Mesenchymal stem cell (in vitro differentiated cells and primary cell): Measurements from ENCODE around the gene ZBTB38.

Experiments used
- DNase-seq: peaks from one replicate; pipeline ENCODE4 v3.0.0-alpha.2; 2013
- H2AFZ ChIP-seq: one replicate; pipeline ENCODE4 v1.6.1; 2013; ENCODE audit warnings: low read depth, mild to moderate bottlenecking, control low read depth, inconsistent platforms, low read length, moderate library complexity
- H2AK5ac ChIP-seq: 2 replicates; pipeline ENCODE4 v1.6.1; 2013; ENCODE audit warnings: low read length, moderate library complexity, mild to moderate bottlenecking, inconsistent platforms; ENCODE audit not compliant: severe bottlenecking
- H2BK120ac ChIP-seq: one replicate; pipeline ENCODE4 v1.6.1; 2013; ENCODE audit warnings: low read depth, mild to moderate bottlenecking, inconsistent platforms, low read length, moderate library complexity
- H2BK12ac ChIP-seq, 2 experiments: one replicate each; pipeline ENCODE4 v1.6.1; 2013; ENCODE audit warnings: inconsistent platforms in 2 of 2, low read length in 2 of 2, mild to moderate bottlenecking in 2 of 2, moderate library complexity in 2 of 2, control low read depth in 1 of 2
- H2BK15ac ChIP-seq: one replicate; pipeline ENCODE4 v1.6.1; 2013; ENCODE audit warnings: mild to moderate bottlenecking, low read depth, inconsistent platforms; ENCODE audit not compliant: poor library complexity, severe bottlenecking
- H2BK5ac ChIP-seq: 2 replicates; pipeline ENCODE4 v1.6.1; 2013; ENCODE audit warnings: low read depth, mild to moderate bottlenecking, low read length, control low read depth, inconsistent platforms; ENCODE audit not compliant: poor library complexity, severe bottlenecking
- H3K14ac ChIP-seq, 2 experiments: one replicate each; pipeline ENCODE4 v1.6.1; 2013; ENCODE audit warnings: inconsistent platforms in 2 of 2, low read length in 2 of 2, control low read depth in 1 of 2, mild to moderate bottlenecking in 1 of 2, moderate library complexity in 1 of 2
- H3K18ac ChIP-seq, 2 experiments: one replicate each; pipeline ENCODE4 v1.6.1; 2013; ENCODE audit warnings: inconsistent platforms in 2 of 2, low read length in 2 of 2, control low read depth in 1 of 2, low read depth in 1 of 2, mild to moderate bottlenecking in 1 of 2
- H3K23ac ChIP-seq, 2 experiments: one replicate each; pipeline ENCODE4 v1.6.1; 2013; ENCODE audit warnings: inconsistent platforms in 2 of 2, low read length in 2 of 2, mild to moderate bottlenecking in 2 of 2, moderate library complexity in 2 of 2, control low read depth in 1 of 2
- H3K27ac ChIP-seq: 2 replicates; pipeline ENCODE4 v1.5.1; 2013; ENCODE audit warnings: mild to moderate bottlenecking, moderate library complexity, low read length, control low read depth, inconsistent platforms; ENCODE audit not compliant: poor library complexity, severe bottlenecking
- H3K27me3 ChIP-seq, 2 experiments: 2 replicates each; pipeline versions ENCODE4 v1.6.1 to v1.7.0; 2013; ENCODE audit warnings: low read length in 2 of 2, mild to moderate bottlenecking in 2 of 2, moderate library complexity in 2 of 2, control low read depth in 1 of 2, inconsistent platforms in 1 of 2; ENCODE audit not compliant: control insufficient read depth in 1 of 2, insufficient read depth in 1 of 2
- H3K36me3 ChIP-seq, 2 experiments: 2 replicates each; pipeline versions ENCODE4 v1.6.1 to v1.7.0; 2013; ENCODE audit warnings: low read length in 2 of 2, control low read depth in 1 of 2, inconsistent platforms in 1 of 2, low read depth in 1 of 2, mild to moderate bottlenecking in 1 of 2; ENCODE audit not compliant: insufficient read depth in 2 of 2, control insufficient read depth in 1 of 2
- H3K4ac ChIP-seq, 2 experiments: one replicate each; pipeline ENCODE4 v1.6.1; 2013; ENCODE audit warnings: inconsistent platforms in 2 of 2, low read length in 2 of 2, mild to moderate bottlenecking in 2 of 2, moderate library complexity in 2 of 2, control low read depth in 1 of 2, low read depth in 1 of 2
- H3K4me1 ChIP-seq: 2 replicates; pipeline ENCODE4 v1.6.1; 2013; ENCODE audit warnings: low read depth, low read length, control low read depth; ENCODE audit not compliant: control insufficient read depth, insufficient read depth
- H3K4me2 ChIP-seq: 2 replicates; pipeline ENCODE4 v1.6.1; 2013; ENCODE audit warnings: low read length, mild to moderate bottlenecking, inconsistent platforms; ENCODE audit not compliant: poor library complexity, severe bottlenecking
- H3K4me3 ChIP-seq, 2 experiments: 2 replicates each; pipeline versions ENCODE4 v1.5.1 to v1.7.0; 2013; ENCODE audit warnings: low read length in 2 of 2, mild to moderate bottlenecking in 2 of 2, control low read depth in 1 of 2, low read depth in 1 of 2; ENCODE audit not compliant: insufficient read depth in 1 of 2
- H3K79me1 ChIP-seq: replicated peaks from 2 replicates; pipeline ENCODE4 v1.6.1; 2013; ENCODE audit warnings: mild to moderate bottlenecking, control low read depth, low read length, inconsistent platforms; ENCODE audit not compliant: poor library complexity, severe bottlenecking
- H3K9ac ChIP-seq: 2 replicates; pipeline ENCODE4 v1.7.0; 2013; ENCODE audit warnings: mild to moderate bottlenecking, low read length, moderate library complexity
- H3K9me3 ChIP-seq: 2 replicates; pipeline ENCODE4 v1.7.0; 2013; ENCODE audit warnings: mild to moderate bottlenecking, low read length; ENCODE audit not compliant: control insufficient read depth
- H4K8ac ChIP-seq: one replicate; pipeline ENCODE4 v1.6.1; 2013; ENCODE audit warnings: inconsistent platforms, mild to moderate bottlenecking, low read length, moderate library complexity
- H4K91ac ChIP-seq: one replicate; pipeline ENCODE4 v1.6.1; 2013; ENCODE audit warnings: mild to moderate bottlenecking, low read length, inconsistent platforms
- WGBS: methylation state at CpG from one replicate; pipeline ENCODE4 v1.1.7; 2013; ENCODE audit warnings: mixed read lengths; 5-methylcytosine and 5-hydroxymethylcytosine counted together

Gene ZBTB38

GRCh38 chr3:141353652-141354495 lies 14.4 kb upstream of the ZBTB38 start:
- Histone ChIP-seq H2BK15ac (no peak overlapping the region), H3K27ac (no peak overlapping the region), H2BK5ac (no peak overlapping the region), H3K4me3 (no peak overlapping the region), H2BK12ac (no peak overlapping the region), H3K23ac (peak overlapping the region in 1 of 2 experiments; percentile 91), H2AFZ (no peak overlapping the region), H3K9ac (no peak overlapping the region), H3K9me3 (no peaks in the 10 kb centered on the region), H3K36me3 (no peaks in the 10 kb centered on the region), H3K79me1 (no peaks in the 10 kb centered on the region), H2BK120ac (no peak overlapping the region), H3K4ac (no peak overlapping the region), H3K4me1 (no peaks in the 10 kb centered on the region), H3K27me3 (no peaks in the 10 kb centered on the region), H4K8ac (no peak overlapping the region), H3K18ac (no peak overlapping the region), H2AK5ac (no peak overlapping the region), H4K91ac (no peak overlapping the region), H3K4me2 (no peak overlapping the region), H3K14ac (peak overlapping the region in 1 of 2 experiments; percentile 36)
- no peak for DNase-seq
- WGBS: 95% methylated on average over 5 of the region's 6 CpGs

GRCh38 chr3:141354517-141354916 lies 13.8 kb upstream of the ZBTB38 start:
- Histone ChIP-seq H2BK120ac (no peak overlapping the region), H2BK12ac (no peak overlapping the region), H2AK5ac (no peak overlapping the region), H3K27ac (no peak overlapping the region), H3K36me3 (no peaks in the 10 kb centered on the region), H3K4ac (no peak overlapping the region), H3K23ac (no peak overlapping the region), H3K9me3 (no peaks in the 10 kb centered on the region), H2AFZ (no peak overlapping the region), H3K4me2 (no peak overlapping the region), H3K4me3 (no peak overlapping the region), H2BK5ac (no peak overlapping the region), H4K91ac (no peak overlapping the region), H3K14ac (peak overlapping the region in 1 of 2 experiments; percentile 36), H3K27me3 (no peaks in the 10 kb centered on the region), H4K8ac (no peak overlapping the region), H3K79me1 (no peaks in the 10 kb centered on the region), H3K18ac (no peak overlapping the region), H3K9ac (no peak overlapping the region), H3K4me1 (no peaks in the 10 kb centered on the region), H2BK15ac (no peak overlapping the region)
- DNase-seq: no peak
- WGBS: 100% methylated on average over 3 of the region's 3 CpGs

GRCh38 chr3:141355242-141355641 lies 13.1 kb upstream of the ZBTB38 start:
- WGBS: 84% methylated on average over 6 of the region's 6 CpGs
- Histone ChIP-seq H2AFZ (no peak overlapping the region), H4K8ac (no peak overlapping the region), H3K23ac (peak overlapping the region in 1 of 2 experiments; percentile 14), H2BK12ac (no peak overlapping the region), H3K18ac (no peak overlapping the region), H2BK120ac (no peak overlapping the region), H2BK15ac (peak overlapping the region; percentile 17), H3K36me3 (no peaks in the 10 kb centered on the region), H3K79me1 (no peaks in the 10 kb centered on the region), H3K4ac (no peak overlapping the region), H3K27me3 (no peaks in the 10 kb centered on the region), H3K4me2 (no peak overlapping the region), H3K27ac (no peak overlapping the region), H3K14ac (no peak overlapping the region), H3K4me1 (no peaks in the 10 kb centered on the region), H3K4me3 (no peak overlapping the region), H2AK5ac (no peak overlapping the region), H2BK5ac (no peak overlapping the region), H4K91ac (no peak overlapping the region), H3K9me3 (no peaks in the 10 kb centered on the region), H3K9ac (no peak overlapping the region)
- no peak for DNase-seq

GRCh38 chr3:141356046-141356445 lies 12.3 kb upstream of the ZBTB38 start:
- WGBS: 89% methylated on average over 4 of the region's 4 CpGs
- H3K14ac ChIP-seq: no peak overlapping the region
- H3K4me1 ChIP-seq: no peaks in the 10 kb centered on the region
- no peak overlapping the region for H2AK5ac ChIP-seq
- H2BK12ac ChIP-seq: no peak overlapping the region
- H3K27me3 ChIP-seq: no peaks in the 10 kb centered on the region
- no peak overlapping the region for H3K9ac ChIP-seq
- no peaks in the 10 kb centered on the region for H3K36me3 ChIP-seq
- H3K4me2 ChIP-seq: no peak overlapping the region
- H2AFZ ChIP-seq: no peak overlapping the region
- H2BK120ac ChIP-seq: no peak overlapping the region
- H3K4ac ChIP-seq: no peak overlapping the region
- no peak overlapping the region for H3K18ac ChIP-seq
- H3K79me1 ChIP-seq: no peaks in the 10 kb centered on the region
- H2BK5ac ChIP-seq: no peak overlapping the region
- no peak overlapping the region for H3K23ac ChIP-seq
- H2BK15ac ChIP-seq: no peak overlapping the region
- H4K91ac ChIP-seq: no peak overlapping the region
- no peak overlapping the region for H3K4me3 ChIP-seq
- DNase-seq: no peak
- H3K27ac ChIP-seq: no peak overlapping the region
- H4K8ac ChIP-seq: no peak overlapping the region
- no peaks in the 10 kb centered on the region for H3K9me3 ChIP-seq
